Measurements from ENCODE around the gene FILIP1L.
A peak's percentile ranks its signal among the peaks of the same experiment; 100 is the strongest.

Gene FILIP1L

DNA sequence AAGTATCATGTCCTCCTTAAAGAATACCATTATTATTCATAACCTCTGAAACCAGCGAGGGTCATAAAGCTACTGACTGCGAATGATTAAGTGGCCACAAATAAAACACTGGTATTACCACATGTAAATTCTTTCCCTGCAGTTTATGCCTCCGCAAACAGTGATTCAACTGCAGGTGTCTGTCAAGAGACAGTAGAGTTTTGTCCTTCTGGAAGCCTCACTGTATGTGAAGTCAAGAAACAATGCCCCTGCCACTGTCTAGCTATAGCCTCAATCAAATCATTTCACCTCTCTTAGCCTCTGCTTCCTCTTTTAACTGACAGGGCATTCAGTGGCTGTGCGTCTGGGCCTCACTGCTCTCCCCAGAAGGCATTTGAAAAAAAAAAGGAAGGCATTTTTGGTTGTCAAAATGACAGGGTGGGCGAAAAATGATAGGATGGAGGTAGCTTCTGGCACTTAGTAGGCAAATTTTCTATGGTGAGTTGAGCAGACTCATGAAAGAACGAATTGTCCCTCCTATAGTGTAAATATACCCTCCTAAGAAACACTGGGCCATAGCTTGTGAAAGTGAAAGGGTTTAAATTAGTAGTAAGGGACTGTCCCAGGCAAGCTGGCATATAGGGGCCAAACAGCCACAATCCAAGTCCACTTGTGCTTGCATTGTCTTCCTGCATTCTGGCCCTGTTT, 66.7 kb downstream of the FILIP1L start:
- H3K9ac ChIP-seq (ENCODE audit: low read depth, low read length, poor library complexity, severe bottlenecking), result no peak overlapping the region
- no peaks in the 10 kb centered on the region for H3K27me3 ChIP-seq (ENCODE audit: insufficient read depth, low read length, poor library complexity, severe bottlenecking)
- TF ChIP-seq, protein P1, sequence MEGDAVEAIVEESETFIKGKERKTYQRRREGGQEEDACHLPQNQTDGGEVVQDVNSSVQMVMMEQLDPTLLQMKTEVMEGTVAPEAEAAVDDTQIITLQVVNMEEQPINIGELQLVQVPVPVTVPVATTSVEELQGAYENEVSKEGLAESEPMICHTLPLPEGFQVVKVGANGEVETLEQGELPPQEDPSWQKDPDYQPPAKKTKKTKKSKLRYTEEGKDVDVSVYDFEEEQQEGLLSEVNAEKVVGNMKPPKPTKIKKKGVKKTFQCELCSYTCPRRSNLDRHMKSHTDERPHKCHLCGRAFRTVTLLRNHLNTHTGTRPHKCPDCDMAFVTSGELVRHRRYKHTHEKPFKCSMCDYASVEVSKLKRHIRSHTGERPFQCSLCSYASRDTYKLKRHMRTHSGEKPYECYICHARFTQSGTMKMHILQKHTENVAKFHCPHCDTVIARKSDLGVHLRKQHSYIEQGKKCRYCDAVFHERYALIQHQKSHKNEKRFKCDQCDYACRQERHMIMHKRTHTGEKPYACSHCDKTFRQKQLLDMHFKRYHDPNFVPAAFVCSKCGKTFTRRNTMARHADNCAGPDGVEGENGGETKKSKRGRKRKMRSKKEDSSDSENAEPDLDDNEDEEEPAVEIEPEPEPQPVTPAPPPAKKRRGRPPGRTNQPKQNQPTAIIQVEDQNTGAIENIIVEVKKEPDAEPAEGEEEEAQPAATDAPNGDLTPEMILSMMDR (conservative IDR thresholded peaks at IDR 0.05; ENCODE audit: low read length), result no peak
- no peak for TF ChIP-seq EZH2phosphoT487 (IDR thresholded peaks at IDR 0.05; ENCODE audit: borderline replicate concordance)
- no peak overlapping the region for H2AFZ ChIP-seq (ENCODE audit: low read length)
- H3K36me3 ChIP-seq (ENCODE audit: insufficient read depth, low read length), result no peaks in the 10 kb centered on the region
- peak overlapping the region; percentile 38 for H3K4me2 ChIP-seq (ENCODE audit: low read depth, low read length, poor library complexity, severe bottlenecking)
- no peaks in the 10 kb centered on the region for H3K9me2 ChIP-seq (replicated peaks; ENCODE audit: low read depth, low read length)
- H4K20me1 ChIP-seq (ENCODE audit: insufficient read depth, low read length, poor library complexity, severe bottlenecking), result no peaks in the 10 kb centered on the region
- H3K9me3 ChIP-seq (ENCODE audit: insufficient read depth, low read depth, low read length), result no peaks in the 10 kb centered on the region
- H3K79me2 ChIP-seq (ENCODE audit: insufficient read depth, low read length), result no peaks in the 10 kb centered on the region
- no peaks in the 10 kb centered on the region for H3F3A ChIP-seq (ENCODE audit: low read depth)
- H3K4me1 ChIP-seq (ENCODE audit: insufficient read depth, low read length, poor library complexity, severe bottlenecking), result peaks cover 12% of the 10 kb centered on the region
- H3K4me3 ChIP-seq (ENCODE audit: low read length, poor library complexity, severe bottlenecking), result peak overlapping the region; percentile 19

DNA sequence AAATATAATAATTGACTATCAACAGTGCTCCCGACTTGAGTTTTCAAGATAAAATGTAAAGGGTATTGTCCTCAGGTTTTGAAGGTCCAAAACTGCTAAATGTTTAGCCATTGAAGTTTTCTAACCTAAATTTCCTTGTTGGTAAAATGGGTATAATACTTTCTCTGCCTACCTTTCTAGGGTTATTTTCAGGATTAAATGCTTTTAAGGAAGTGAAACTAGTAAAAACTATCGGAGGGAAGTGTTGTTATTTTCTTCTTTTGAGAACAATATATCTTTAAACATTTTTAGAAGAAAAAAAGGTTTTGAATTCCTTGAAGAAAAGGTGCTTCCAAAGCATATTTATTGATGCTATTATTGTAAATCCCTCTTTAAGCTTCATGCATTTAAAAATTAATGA, 67.3 kb downstream of the FILIP1L start:
- H4K20me1 ChIP-seq (ENCODE audit: insufficient read depth, low read length, poor library complexity, severe bottlenecking), result no peaks in the 10 kb centered on the region
- H3K4me1 ChIP-seq (ENCODE audit: insufficient read depth, low read length, poor library complexity, severe bottlenecking), result peaks cover 12% of the 10 kb centered on the region
- H2AFZ ChIP-seq (ENCODE audit: low read length), result no peak overlapping the region
- H3K27me3 ChIP-seq (ENCODE audit: insufficient read depth, low read length, poor library complexity, severe bottlenecking), result no peaks in the 10 kb centered on the region
- no peak for TF ChIP-seq EZH2phosphoT487 (IDR thresholded peaks at IDR 0.05; ENCODE audit: borderline replicate concordance)
- TF ChIP-seq, protein P1 (conservative IDR thresholded peaks at IDR 0.05; ENCODE audit: low read length), result no peak
- no peaks in the 10 kb centered on the region for H3K9me3 ChIP-seq (ENCODE audit: insufficient read depth, low read depth, low read length)
- no peaks in the 10 kb centered on the region for H3K36me3 ChIP-seq (ENCODE audit: insufficient read depth, low read length)
- no peaks in the 10 kb centered on the region for H3K79me2 ChIP-seq (ENCODE audit: insufficient read depth, low read length)
- no peaks in the 10 kb centered on the region for H3K9me2 ChIP-seq (replicated peaks; ENCODE audit: low read depth, low read length)
- H3F3A ChIP-seq (ENCODE audit: low read depth), result no peaks in the 10 kb centered on the region
- H3K4me2 ChIP-seq (ENCODE audit: low read depth, low read length, poor library complexity, severe bottlenecking), result peak overlapping the region; percentile 38
- no peak overlapping the region for H3K4me3 ChIP-seq (ENCODE audit: low read length, poor library complexity, severe bottlenecking)
- H3K9ac ChIP-seq (ENCODE audit: low read depth, low read length, poor library complexity, severe bottlenecking), result no peak overlapping the region

DNA sequence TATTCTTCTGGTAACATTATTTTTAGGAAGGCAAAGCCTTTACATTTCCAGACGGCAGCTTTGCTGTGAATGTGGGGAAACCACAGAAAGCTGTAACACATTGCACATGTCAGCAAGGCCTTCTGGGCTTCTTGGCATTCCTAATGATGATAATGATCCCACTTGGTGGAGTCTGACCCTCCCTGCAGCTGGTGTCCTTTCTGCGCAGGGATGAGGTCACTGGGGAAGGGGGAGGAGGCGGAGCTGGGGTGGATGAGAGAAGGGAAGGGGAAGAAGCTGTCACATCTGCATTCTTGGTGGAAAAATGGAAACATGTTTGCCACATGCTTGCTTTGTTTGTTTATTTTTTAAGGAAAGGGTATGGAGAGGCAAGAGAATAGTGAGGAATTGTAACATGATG, 68.6 kb downstream of the FILIP1L start:
- no peaks in the 10 kb centered on the region for H3K36me3 ChIP-seq (ENCODE audit: insufficient read depth, low read length)
- H3K4me2 ChIP-seq (ENCODE audit: low read depth, low read length, poor library complexity, severe bottlenecking), result no peak overlapping the region
- H3K4me3 ChIP-seq (ENCODE audit: low read length, poor library complexity, severe bottlenecking), result no peak overlapping the region
- no peak for TF ChIP-seq EZH2phosphoT487 (IDR thresholded peaks at IDR 0.05; ENCODE audit: borderline replicate concordance)
- TF ChIP-seq, protein P1 (conservative IDR thresholded peaks at IDR 0.05; ENCODE audit: low read length), result no peak
- no peaks in the 10 kb centered on the region for H3K9me2 ChIP-seq (replicated peaks; ENCODE audit: low read depth, low read length)
- H3K27me3 ChIP-seq (ENCODE audit: insufficient read depth, low read length, poor library complexity, severe bottlenecking), result no peaks in the 10 kb centered on the region
- H3K9me3 ChIP-seq (ENCODE audit: insufficient read depth, low read depth, low read length), result no peaks in the 10 kb centered on the region
- H3K79me2 ChIP-seq (ENCODE audit: insufficient read depth, low read length), result no peaks in the 10 kb centered on the region
- H3F3A ChIP-seq (ENCODE audit: low read depth), result no peaks in the 10 kb centered on the region
- H3K9ac ChIP-seq (ENCODE audit: low read depth, low read length, poor library complexity, severe bottlenecking), result no peak overlapping the region
- H3K4me1 ChIP-seq (ENCODE audit: insufficient read depth, low read length, poor library complexity, severe bottlenecking), result peaks cover 12% of the 10 kb centered on the region
- no peak overlapping the region for H2AFZ ChIP-seq (ENCODE audit: low read length)
- no peaks in the 10 kb centered on the region for H4K20me1 ChIP-seq (ENCODE audit: insufficient read depth, low read length, poor library complexity, severe bottlenecking)

All from Loucy (cell line).